ENCODE results near the gene ASPSCR1.

ASPSCR1 gene

GRCh38 chr17:82011617-82012187, 34.3 kb downstream of the ASPSCR1 start (continued):
- TF ChIP-seq BACH2 (CRISPR knock-in tag; IDR thresholded peaks at IDR 0.05; ENCODE audit: borderline replicate concordance): no peak

- TF ChIP-seq, protein P1, sequence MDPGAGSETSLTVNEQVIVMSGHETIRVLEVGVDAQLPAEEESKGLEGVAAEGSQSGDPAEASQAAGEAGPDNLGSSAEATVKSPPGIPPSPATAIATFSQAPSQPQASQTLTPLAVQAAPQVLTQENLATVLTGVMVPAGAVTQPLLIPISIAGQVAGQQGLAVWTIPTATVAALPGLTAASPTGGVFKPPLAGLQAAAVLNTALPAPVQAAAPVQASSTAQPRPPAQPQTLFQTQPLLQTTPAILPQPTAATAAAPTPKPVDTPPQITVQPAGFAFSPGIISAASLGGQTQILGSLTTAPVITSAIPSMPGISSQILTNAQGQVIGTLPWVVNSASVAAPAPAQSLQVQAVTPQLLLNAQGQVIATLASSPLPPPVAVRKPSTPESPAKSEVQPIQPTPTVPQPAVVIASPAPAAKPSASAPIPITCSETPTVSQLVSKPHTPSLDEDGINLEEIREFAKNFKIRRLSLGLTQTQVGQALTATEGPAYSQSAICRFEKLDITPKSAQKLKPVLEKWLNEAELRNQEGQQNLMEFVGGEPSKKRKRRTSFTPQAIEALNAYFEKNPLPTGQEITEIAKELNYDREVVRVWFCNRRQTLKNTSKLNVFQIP (CRISPR knock-in tag; IDR thresholded peaks at IDR 0.05; ENCODE audit: borderline replicate concordance, low read depth): no peak
- TF ChIP-seq GLIS3 (CRISPR knock-in tag; IDR thresholded peaks at IDR 0.05): no peak
- TF ChIP-seq CSDC2 (CRISPR knock-in tag; IDR thresholded peaks at IDR 0.05): no peak
- TF ChIP-seq SNAI2 (CRISPR knock-in tag; IDR thresholded peaks at IDR 0.05): no peak
- no peak for TF ChIP-seq ZNF8 (CRISPR knock-in tag; IDR thresholded peaks at IDR 0.05)
- ATAC-seq: no peak
Observed at GRCh38 chr17:82012261-82012639, 34.8 kb downstream of the ASPSCR1 start.

DNA sequence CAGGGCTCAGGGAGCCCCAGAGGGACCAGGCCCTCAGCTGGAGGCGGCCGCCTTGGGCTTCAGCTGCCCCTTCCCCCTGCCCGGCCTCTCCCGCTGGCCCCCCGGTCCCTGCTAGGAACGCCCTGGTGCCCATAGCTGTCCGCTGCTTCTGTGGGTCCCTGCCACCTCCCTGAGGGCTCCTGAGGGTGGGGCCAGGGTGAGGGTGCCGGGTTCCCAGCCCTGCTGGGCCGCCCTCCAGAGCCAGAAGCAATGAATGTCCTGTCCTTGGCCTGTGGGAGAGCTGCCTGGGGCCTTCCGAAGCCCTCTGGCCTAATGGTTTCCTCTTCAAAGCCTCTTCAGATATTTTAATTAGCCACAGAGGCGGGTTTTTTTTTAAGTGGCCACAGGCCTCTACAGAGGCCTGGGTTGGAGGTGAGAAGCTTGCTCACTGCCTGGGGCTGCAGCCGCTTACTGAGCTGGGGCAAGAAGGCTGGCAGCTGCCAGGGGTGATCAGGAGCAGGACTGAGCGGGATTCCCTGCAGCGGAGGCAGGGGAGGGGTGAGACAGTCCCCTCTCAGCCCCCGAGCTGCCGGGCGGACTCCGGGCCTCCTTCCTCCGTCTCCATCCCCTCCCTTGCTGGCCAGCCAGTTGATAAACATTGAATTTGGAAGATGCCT, 35.3 kb downstream of the ASPSCR1 start:
- TF ChIP-seq ZNF70 (CRISPR knock-in tag; IDR thresholded peaks at IDR 0.05) (no peak), SNAI2 (CRISPR knock-in tag; IDR thresholded peaks at IDR 0.05) (no peak), ISL1 (CRISPR knock-in tag; IDR thresholded peaks at IDR 0.05) (no peak), ARNTL (CRISPR knock-in tag; IDR thresholded peaks at IDR 0.05; ENCODE audit: borderline replicate concordance, low read depth) (no peak), ZFP3 (CRISPR knock-in tag; IDR thresholded peaks at IDR 0.05) (no peak), GLIS3 (CRISPR knock-in tag; IDR thresholded peaks at IDR 0.05) (no peak), BACH2 (CRISPR knock-in tag; IDR thresholded peaks at IDR 0.05; ENCODE audit: borderline replicate concordance) (no peak), TOX (CRISPR knock-in tag; IDR thresholded peaks at IDR 0.05; ENCODE audit: borderline replicate concordance) (no peak), PPARA (CRISPR knock-in tag; IDR thresholded peaks at IDR 0.05; ENCODE audit: borderline replicate concordance) (no peak), ZC3H10 (CRISPR knock-in tag; IDR thresholded peaks at IDR 0.05) (no peak), CREB5 (CRISPR knock-in tag; IDR thresholded peaks at IDR 0.05; ENCODE audit: low read depth) (no peak), ZNF565 (CRISPR knock-in tag; conservative IDR thresholded peaks at IDR 0.05; ENCODE audit: low read depth) (no peak), ZNF8 (CRISPR knock-in tag; IDR thresholded peaks at IDR 0.05) (no peak), ZFP30 (CRISPR knock-in tag; IDR thresholded peaks at IDR 0.05) (no peak), RARB (CRISPR knock-in tag; IDR thresholded peaks at IDR 0.05) (no peak)
- TF ChIP-seq, protein P2, sequence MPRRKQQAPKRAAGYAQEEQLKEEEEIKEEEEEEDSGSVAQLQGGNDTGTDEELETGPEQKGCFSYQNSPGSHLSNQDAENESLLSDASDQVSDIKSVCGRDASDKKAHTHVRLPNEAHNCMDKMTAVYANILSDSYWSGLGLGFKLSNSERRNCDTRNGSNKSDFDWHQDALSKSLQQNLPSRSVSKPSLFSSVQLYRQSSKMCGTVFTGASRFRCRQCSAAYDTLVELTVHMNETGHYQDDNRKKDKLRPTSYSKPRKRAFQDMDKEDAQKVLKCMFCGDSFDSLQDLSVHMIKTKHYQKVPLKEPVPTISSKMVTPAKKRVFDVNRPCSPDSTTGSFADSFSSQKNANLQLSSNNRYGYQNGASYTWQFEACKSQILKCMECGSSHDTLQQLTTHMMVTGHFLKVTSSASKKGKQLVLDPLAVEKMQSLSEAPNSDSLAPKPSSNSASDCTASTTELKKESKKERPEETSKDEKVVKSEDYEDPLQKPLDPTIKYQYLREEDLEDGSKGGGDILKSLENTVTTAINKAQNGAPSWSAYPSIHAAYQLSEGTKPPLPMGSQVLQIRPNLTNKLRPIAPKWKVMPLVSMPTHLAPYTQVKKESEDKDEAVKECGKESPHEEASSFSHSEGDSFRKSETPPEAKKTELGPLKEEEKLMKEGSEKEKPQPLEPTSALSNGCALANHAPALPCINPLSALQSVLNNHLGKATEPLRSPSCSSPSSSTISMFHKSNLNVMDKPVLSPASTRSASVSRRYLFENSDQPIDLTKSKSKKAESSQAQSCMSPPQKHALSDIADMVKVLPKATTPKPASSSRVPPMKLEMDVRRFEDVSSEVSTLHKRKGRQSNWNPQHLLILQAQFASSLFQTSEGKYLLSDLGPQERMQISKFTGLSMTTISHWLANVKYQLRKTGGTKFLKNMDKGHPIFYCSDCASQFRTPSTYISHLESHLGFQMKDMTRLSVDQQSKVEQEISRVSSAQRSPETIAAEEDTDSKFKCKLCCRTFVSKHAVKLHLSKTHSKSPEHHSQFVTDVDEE (CRISPR knock-in tag; IDR thresholded peaks at IDR 0.05): no peak
- peak; percentile 2; the same call in 1 of the 3 replicates for ATAC-seq

- TF ChIP-seq, protein P1 (CRISPR knock-in tag; IDR thresholded peaks at IDR 0.05; ENCODE audit: borderline replicate concordance, low read depth): no peak
- no peak for TF ChIP-seq ISL1 (CRISPR knock-in tag; IDR thresholded peaks at IDR 0.05)
- no peak for TF ChIP-seq OSR1 (CRISPR knock-in tag; IDR thresholded peaks at IDR 0.05)
- TF ChIP-seq RARB (CRISPR knock-in tag; IDR thresholded peaks at IDR 0.05): no peak
- no peak for TF ChIP-seq ZNF70 (CRISPR knock-in tag; IDR thresholded peaks at IDR 0.05)
- no peak for TF ChIP-seq CSRNP3 (CRISPR knock-in tag; IDR thresholded peaks at IDR 0.05)
- no peak for TF ChIP-seq SNAI2 (CRISPR knock-in tag; IDR thresholded peaks at IDR 0.05)
- TF ChIP-seq ZFP30 (CRISPR knock-in tag; IDR thresholded peaks at IDR 0.05): no peak
- 0 out of 3 replicates have a peak, but pooled peaks have one; percentile 1 for ATAC-seq
Observed at GRCh38 chr17:82013341-82013740, 35.9 kb downstream of the ASPSCR1 start.
